Breast epithelium (tissue), 4 donors: ENCODE results near the gene NCEH1. TPM values are rescaled to one million over a fixed set of nuclear protein-coding genes. Genes with fewer than 3 reads are reported as not detected.
A peak's percentile ranks its signal among the peaks of the same experiment; 100 is the strongest.
"Not testable (repeated sequence)": the region's sequence is repeated elsewhere in the genome, so short reads cannot be mapped to it uniquely, and the experiment has no call there.

Experiments
- DNase-seq, 2 donors: peaks; one replicate each; pipeline ENCODE4 v3.0.0-alpha.2; 2019; ENCODE audit warnings: low spot score in 2 of 2
- H3K27ac ChIP-seq, 2 donors: fragments of 200-600 bp; sonication (generic) in 1 of 2; one replicate each; pipeline ENCODE4 v1.5.1; 2016 to 2019; ENCODE audit warnings: mild to moderate bottlenecking in 1 of 2
- H3K27me3 ChIP-seq, 2 donors: fragments of 200-600 bp; sonication (generic) in 1 of 2; one replicate each; pipeline versions ENCODE4 v1.5.1 to v1.6.0; 2017 to 2019; ENCODE audit warnings: control low read depth in 1 of 2, mild to moderate bottlenecking in 1 of 2
- H3K36me3 ChIP-seq: fragments of 200-600 bp; one replicate; pipeline ENCODE4 v1.5.1; 2019
- H3K4me1 ChIP-seq, 2 donors: fragments of 200-600 bp; sonication (generic); one replicate each; pipeline ENCODE4 v1.5.1; 2016 to 2019; ENCODE audit warnings: control low read depth in 1 of 2
- H3K4me3 ChIP-seq, 3 donors: fragments of 200-600 bp; sonication (generic); 1 replicate in 2 of 3; 2 replicates in 1 of 3; pipeline ENCODE4 v1.5.1; 2016 to 2019; ENCODE audit warnings: mild to moderate bottlenecking in 3 of 3, moderate library complexity in 2 of 3
- H3K9me3 ChIP-seq, 2 donors: fragments of 200-600 bp; sonication (generic) in 1 of 2; one replicate each; pipeline ENCODE4 v1.5.1; 2016 to 2019; ENCODE audit warnings: control low read depth in 1 of 2
- POLR2A ChIP-seq: fragments of 450-650 bp; IDR thresholded peaks from one replicate; pipeline ENCODE4 v1.6.1; 2016; ENCODE audit warnings: antibody characterized with exemption, mild to moderate bottlenecking, moderate library complexity
- POLR2AphosphoS5 ChIP-seq, 3 donors: sonication (generic); formaldehyde crosslinking; IDR thresholded peaks; one replicate each; pipeline ENCODE4 v1.6.1; 2017; ENCODE audit warnings: antibody characterized with exemption in 3 of 3
- intact Hi-C: fragments of 100-400 bp; cut with DNase I; formaldehyde crosslinking; loops from one replicate; pipeline ENCODE4 v1.15.1; 2023; ENCODE audit warnings: low total_unique reads
- total RNA-seq, 3 donors: library from RNA; depleted of rRNA; stranded (reverse); fragments of >200 nt; gene quantifications; one replicate each; pipeline ENCODE4 v1.1.0, GENCODE V29; 2016
- TF ChIP-seq, protein P1 (sequence below), 3 donors: fragments of 450-650 bp; IDR thresholded peaks; one replicate each; pipeline ENCODE4 v1.5.1; 2016 to 2017; ENCODE audit warnings: antibody characterized with exemption in 3 of 3, mild to moderate bottlenecking in 3 of 3, moderate library complexity in 3 of 3

NCEH1 gene
- total RNA-seq, 3 donors from 2014 or later = 8.5 to 23.9 (median 10.4) TPM

DNA sequence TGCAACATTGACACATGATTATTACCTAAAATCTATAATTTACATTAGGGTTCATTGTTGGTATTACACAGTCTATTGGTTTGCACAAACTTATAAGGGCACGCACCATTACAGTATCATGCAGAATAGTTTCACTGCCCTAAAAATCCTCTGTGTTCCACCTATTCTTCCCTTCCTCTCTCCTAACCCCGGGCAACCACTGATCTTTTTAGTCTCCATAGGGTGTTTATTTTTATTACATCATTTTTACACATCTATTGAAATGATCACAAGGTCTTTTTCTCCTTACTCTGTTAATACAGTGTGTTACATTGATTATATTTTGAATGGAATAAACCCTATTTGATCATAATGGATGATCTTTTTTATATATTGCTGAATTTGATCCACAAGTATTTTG, 24.1 kb upstream of the NCEH1 start:
- no peaks in the 10 kb centered on the region for H3K27me3 ChIP-seq
- TF ChIP-seq POLR2AphosphoS5 (IDR thresholded peaks at IDR 0.05) (no peak), POLR2A (no peak)
- TF ChIP-seq, protein P1, sequence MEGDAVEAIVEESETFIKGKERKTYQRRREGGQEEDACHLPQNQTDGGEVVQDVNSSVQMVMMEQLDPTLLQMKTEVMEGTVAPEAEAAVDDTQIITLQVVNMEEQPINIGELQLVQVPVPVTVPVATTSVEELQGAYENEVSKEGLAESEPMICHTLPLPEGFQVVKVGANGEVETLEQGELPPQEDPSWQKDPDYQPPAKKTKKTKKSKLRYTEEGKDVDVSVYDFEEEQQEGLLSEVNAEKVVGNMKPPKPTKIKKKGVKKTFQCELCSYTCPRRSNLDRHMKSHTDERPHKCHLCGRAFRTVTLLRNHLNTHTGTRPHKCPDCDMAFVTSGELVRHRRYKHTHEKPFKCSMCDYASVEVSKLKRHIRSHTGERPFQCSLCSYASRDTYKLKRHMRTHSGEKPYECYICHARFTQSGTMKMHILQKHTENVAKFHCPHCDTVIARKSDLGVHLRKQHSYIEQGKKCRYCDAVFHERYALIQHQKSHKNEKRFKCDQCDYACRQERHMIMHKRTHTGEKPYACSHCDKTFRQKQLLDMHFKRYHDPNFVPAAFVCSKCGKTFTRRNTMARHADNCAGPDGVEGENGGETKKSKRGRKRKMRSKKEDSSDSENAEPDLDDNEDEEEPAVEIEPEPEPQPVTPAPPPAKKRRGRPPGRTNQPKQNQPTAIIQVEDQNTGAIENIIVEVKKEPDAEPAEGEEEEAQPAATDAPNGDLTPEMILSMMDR (IDR thresholded peaks at IDR 0.05) = no peak
- no peak overlapping the region for H3K27ac ChIP-seq
- H3K4me3 ChIP-seq = no peak overlapping the region
- no peaks in the 10 kb centered on the region for H3K4me1 ChIP-seq
- no peak for DNase-seq
- intact Hi-C loops = no loop called here
- H3K36me3 ChIP-seq = no peaks in the 10 kb centered on the region
- H3K9me3 ChIP-seq = no peaks in the 10 kb centered on the region

DNA sequence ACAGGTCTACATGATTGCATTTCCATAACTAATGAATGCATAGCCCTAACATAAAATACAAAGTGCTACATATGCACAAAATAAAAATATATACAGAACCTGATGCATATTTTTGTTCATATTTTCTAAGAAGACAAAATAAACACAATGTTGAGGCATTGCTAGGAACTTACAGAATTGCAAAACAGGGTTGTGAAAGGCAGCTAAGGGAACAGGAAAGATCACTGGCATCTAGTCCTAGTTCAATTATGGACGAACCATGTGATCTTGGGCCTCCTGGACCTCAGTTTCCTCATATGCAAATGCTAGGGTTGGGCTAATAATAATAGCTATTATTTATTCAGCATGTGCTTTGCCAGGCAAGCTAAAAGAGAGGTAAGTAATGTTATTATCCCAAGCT, 15.5 kb upstream of the NCEH1 start:
- no peaks in the 10 kb centered on the region for H3K27me3 ChIP-seq
- H3K36me3 ChIP-seq = no peaks in the 10 kb centered on the region
- DNase-seq = no peak
- no peak overlapping the region for H3K4me3 ChIP-seq
- intact Hi-C loops = no loop called here
- no peaks in the 10 kb centered on the region for H3K4me1 ChIP-seq
- H3K27ac ChIP-seq = no peak overlapping the region
- TF ChIP-seq POLR2A (no peak), POLR2AphosphoS5 (IDR thresholded peaks at IDR 0.05) (no peak)
- TF ChIP-seq, protein P1 (IDR thresholded peaks at IDR 0.05) = no peak
- H3K9me3 ChIP-seq = no peaks in the 10 kb centered on the region

- H3K36me3 ChIP-seq, H3K9me3 ChIP-seq, H3K27me3 ChIP-seq, intact Hi-C loops, H3K4me1 ChIP-seq, H3K4me3 ChIP-seq: not testable (repeated sequence)
- H3K27ac ChIP-seq = peak overlapping the region; percentile 31 to 63
- DNase-seq = peak in 1 of 2 donors; percentile 52
Measured at GRCh38 chr3:172722536-172723040, 11.7 kb upstream of the NCEH1 start.

- no peak for DNase-seq
- TF ChIP-seq POLR2A (no peak), POLR2AphosphoS5 (IDR thresholded peaks at IDR 0.05) (no peak)
- TF ChIP-seq, protein P1 (IDR thresholded peaks at IDR 0.05) = no peak
- Histone ChIP-seq H3K9me3 (no peaks in the 10 kb centered on the region), H3K4me3 (no peak overlapping the region), H3K27me3 (no peaks in the 10 kb centered on the region), H3K4me1 (no peaks in the 10 kb centered on the region), H3K27ac (no peak overlapping the region), H3K36me3 (no peaks in the 10 kb centered on the region)
- intact Hi-C loops = no loop called here
Measured at GRCh38 chr3:172717493-172718088, 6.7 kb upstream of the NCEH1 start.

- TF ChIP-seq, protein P1 (IDR thresholded peaks at IDR 0.05) = no peak
- no peak for TF ChIP-seq POLR2A
- no peak for TF ChIP-seq POLR2AphosphoS5 (IDR thresholded peaks at IDR 0.05)
- Histone ChIP-seq H3K27me3 (no peaks in the 10 kb centered on the region), H3K27ac (no peak overlapping the region), H3K9me3 (no peaks in the 10 kb centered on the region), H3K4me3 (no peak overlapping the region), H3K36me3 (no peaks in the 10 kb centered on the region), H3K4me1 (no peaks in the 10 kb centered on the region)
- no peak for DNase-seq
- intact Hi-C loops = no loop called here
Measured at GRCh38 chr3:172716476-172716875, 5.6 kb upstream of the NCEH1 start.
